NCI-H69 (cell line): Measurements from ENCODE around the gene LTO1.

ENCODE experiments used
- DNase-seq: peaks from one replicate; lab custom pipeline; 2025; lab: John Stamatoyannopoulos, UW

Gene LTO1

DNA sequence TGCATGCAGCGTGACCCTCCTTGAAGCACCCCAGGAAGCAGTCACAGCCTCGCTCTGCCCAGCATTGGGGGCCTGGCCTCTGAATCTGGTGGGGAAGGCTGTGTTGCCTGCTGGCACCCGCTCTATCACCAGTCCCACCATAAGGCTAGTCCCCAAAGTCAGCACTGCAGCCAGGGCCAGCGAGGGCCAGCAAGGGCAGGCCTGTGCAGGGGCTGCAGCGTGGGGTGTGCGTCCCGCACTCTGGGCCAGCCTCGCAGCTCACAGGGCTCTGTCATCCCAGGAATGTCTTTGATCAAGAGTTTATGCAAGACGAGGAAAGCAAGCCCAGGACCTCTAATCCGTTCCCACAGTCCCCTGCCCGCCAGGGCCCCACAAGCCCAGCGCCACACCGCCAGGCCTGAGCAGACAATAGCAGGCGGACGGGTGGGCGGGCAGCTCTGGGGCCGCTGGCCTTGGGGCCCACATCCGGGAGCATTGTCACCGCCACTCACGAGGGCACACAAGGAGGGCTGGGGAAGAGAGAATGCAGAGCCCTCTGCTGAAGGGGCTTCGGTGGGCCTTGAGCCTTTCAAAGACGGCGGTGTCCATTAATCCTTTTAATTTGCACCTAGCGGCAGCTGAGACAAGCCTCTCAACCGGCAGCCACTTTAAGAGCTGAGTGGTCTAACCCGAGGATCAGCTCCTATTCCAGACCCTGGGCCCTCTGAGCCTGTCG lies 17.1 kb downstream of the LTO1 start:
- DNase-seq: no peak

DNA sequence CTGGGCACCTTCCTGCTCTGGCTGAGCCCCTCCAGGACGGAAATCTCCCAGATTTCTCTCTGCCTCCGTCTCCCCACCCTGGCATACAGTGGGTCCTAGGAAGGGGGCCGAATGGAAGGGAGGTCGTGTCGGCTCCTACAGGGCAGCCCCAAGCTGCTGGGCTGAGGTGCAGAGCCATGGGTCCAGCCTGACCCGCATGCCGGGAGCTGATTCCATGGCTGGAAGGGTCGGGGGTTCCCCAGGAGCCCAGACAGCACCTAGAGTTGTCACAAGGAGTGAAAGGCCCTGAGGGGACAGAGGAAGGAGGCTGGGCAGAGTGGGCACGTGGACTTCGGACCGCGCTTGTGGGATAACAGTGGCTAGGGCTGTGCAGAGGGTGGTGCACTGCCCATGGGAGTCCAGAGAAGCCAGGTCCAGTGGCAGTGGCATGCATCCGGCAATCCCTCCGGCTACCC lies 17.7 kb downstream of the LTO1 start:
- DNase-seq: no peak

DNA sequence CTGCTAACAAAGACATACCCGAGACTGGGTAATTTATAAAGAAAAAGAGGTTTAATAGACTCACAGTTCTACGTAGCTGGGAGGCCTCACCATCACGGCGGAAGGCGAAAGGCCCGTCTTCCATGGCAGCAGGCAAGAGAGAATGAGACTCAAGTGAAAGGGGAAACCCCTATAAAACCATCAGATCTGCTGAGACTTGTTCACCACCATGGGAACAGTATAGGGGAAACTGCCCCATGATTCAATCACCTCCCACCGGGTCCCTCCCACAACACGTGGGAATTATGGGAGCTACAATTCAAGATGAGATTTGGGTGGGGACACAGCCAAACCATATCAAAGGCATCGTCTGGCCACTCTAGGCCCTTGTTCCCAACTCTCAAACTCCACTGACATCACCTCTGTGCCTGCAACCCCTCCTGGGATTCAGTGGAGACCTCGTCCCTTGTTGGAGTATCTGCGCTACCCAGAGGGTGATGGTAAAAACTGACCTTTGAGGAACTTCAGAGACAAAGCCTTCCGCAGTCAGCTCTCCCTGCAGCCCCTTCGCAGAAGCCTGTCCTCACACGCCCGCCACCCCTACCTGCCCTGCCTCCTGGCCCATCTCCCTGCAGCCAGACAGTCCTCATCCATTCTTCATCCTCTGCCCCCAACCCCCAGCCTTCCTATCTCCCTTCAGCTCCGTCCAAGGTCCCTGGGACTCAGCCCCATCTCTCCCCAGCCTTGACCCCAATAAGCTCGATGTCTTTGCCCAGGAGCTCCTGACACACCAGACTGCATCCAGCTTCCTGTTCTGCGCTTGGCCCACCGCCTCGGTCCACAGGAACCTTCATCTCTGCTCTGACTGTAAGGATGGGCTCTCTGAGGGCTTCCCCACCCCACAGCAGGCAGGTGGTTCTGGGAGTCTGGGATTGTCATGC lies 18.4 kb downstream of the LTO1 start:
- no peak for DNase-seq

DNA sequence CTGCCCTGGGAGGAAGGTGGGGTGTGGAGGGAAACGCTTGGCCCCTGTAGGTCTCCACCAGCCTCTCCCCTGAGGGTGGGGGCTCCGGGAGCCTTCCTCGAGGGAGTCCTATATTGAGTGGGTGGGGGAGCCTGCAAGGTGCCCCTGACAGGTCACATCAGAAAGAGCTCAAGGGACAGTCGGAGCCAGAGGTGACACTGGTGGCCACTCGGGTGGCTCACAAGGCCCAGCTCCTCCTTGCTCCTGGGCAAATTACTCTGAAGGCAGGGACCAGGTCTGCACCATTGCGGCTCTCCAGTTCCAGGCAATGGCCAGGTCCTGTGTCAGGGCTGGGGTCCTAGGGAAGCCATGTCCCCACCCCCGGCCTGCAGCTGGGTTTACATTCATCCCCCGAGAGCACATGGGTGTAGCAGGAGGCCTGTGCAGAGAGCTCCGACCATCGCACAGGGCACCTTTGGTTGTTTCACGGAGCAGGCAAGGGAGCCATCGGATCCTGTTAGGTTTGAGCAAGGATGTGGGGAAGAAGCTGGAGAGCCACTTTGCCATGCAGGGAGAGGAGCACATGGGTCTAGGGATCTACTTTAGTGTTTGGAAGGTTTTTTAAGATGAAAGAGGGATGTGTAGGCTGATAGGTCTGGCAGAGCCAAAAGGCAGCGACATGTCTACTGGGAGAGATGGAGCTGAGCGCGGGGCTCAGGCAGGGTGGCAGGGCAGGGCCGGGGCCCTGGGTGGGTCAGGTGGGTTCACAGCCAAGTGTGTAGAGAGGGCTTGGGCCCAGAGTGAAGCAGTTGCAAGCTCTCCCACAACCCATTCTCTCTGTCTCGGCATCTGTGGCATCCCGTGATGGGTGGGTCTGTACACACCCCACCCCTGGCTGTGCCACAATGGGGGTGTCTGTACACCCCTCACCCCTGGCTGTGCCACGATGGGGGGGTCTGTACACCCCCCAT lies 19.4 kb downstream of the LTO1 start:
- no peak for DNase-seq

DNA sequence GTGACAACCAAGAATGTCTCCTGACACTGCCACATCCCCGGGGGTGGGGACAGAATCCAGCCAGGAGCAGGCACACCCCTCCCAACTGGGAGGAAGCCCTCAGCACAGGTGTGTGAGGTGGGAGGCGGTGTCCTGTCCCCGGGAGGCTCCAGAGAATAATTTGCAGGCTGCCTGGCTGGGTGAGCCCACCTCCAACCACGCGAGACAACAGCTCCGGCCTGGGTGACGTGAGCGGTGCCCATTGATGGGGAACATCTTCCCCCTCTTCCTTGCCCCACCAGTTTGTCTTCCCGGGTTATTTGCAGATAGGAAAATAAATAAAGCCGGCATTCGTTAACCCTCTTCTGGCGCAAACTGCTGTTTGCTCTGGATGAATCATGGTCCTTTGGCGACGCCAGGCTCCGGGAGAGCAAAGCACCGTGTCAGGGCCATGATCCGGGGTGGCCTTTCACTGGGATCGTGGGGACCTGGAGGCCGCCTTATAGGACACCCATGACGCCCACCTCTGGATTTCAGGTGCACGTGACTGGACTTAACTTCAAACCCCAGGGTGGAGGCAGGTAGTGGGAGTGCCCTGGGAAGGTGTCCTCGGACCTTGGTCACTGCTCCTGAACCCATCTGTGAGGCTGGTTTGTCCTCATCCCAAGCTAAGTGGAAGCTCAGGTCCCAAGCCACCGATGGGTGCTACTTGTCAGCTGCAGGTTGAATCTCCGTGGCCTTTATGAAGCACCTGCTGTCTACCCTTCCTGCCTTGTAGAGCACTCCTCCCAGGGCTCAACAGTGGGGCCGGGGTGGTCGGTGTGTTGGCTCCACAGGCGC lies 20.3 kb downstream of the LTO1 start:
- peak; percentile 74 for DNase-seq

DNA sequence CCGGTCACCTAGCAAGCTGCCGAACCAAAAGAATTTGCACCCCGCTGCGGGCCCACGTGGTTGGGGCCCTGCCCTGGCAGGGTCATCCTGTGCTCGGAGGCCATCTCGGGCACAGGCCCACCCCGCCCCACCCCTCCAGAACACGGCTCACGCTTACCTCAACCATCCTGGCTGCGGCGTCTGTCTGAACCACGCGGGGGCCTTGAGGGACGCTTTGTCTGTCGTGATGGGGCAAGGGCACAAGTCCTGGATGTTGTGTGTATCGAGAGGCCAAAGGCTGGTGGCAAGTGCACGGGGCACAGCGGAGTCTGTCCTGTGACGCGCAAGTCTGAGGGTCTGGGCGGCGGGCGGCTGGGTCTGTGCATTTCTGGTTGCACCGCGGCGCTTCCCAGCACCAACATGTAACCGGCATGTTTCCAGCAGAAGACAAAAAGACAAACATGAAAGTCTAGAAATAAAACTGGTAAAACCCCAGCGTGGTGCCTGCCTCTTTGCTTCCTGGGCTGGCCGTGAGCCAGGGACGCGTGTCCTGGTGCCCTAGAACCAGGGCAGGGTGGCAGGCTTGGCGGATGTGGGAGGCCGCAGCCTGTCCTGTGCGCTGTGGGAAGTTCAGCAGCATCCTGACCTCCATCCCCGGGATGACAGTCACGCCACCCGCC lies 21.0 kb downstream of the LTO1 start:
- peak; percentile 74 for DNase-seq

DNA sequence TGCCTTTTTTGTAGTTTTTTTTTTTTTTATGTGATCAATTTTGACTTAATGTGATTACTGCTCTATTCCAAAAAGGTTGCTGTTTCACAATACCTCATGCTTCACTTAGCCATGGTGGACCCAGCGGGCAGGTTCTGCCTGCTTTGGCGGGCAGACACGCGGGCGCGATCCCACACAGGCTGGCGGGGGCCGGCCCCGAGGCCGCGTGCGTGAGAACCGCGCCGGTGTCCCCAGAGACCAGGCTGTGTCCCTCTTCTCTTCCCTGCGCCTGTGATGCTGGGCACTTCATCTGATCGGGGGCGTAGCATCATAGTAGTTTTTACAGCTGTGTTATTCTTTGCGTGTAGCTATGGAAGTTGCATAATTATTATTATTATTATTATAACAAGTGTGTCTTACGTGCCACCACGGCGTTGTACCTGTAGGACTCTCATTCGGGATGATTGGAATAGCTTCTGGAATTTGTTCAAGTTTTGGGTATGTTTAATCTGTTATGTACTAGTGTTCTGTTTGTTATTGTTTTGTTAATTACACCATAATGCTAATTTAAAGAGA lies 21.7 kb downstream of the LTO1 start:
- no peak for DNase-seq

DNA sequence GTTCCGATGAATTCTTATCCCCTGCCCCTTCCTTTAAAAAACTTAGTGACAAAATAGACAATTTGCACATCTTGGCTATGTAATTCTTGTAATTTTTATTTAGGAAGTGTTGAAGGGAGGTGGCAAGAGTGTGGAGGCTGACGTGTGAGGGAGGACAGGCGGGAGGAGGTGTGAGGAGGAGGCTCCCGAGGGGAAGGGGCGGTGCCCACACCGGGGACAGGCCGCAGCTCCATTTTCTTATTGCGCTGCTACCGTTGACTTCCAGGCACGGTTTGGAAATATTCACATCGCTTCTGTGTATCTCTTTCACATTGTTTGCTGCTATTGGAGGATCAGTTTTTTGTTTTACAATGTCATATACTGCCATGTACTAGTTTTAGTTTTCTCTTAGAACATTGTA lies 22.2 kb downstream of the LTO1 start:
- no peak for DNase-seq

DNA sequence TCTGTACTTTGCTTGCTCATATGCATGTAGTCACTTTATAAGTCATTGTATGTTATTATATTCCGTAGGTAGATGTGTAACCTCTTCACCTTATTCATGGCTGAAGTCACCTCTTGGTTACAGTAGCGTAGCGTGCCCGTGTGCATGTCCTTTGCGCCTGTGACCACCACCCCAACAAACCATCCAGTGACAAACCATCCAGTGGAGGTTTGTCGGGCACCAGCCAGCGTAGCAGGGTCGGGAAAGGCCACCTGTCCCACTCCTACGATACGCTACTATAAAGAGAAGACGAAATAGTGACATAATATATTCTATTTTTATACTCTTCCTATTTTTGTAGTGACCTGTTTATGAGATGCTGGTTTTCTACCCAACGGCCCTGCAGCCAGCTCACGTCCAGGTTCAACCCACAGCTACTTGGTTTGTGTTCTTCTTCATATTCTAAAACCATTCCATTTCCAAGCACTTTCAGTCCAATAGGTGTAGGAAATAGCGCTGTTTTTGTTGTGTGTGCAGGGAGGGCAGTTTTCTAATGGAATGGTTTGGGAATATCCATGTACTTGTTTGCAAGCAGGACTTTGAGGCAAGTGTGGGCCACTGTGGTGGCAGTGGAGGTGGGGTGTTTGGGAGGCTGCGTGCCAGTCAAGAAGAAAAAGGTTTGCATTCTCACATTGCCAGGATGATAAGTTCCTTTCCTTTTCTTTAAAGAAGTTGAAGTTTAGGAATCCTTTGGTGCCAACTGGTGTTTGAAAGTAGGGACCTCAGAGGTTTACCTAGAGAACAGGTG lies 23.1 kb downstream of the LTO1 start:
- no peak for DNase-seq

DNA sequence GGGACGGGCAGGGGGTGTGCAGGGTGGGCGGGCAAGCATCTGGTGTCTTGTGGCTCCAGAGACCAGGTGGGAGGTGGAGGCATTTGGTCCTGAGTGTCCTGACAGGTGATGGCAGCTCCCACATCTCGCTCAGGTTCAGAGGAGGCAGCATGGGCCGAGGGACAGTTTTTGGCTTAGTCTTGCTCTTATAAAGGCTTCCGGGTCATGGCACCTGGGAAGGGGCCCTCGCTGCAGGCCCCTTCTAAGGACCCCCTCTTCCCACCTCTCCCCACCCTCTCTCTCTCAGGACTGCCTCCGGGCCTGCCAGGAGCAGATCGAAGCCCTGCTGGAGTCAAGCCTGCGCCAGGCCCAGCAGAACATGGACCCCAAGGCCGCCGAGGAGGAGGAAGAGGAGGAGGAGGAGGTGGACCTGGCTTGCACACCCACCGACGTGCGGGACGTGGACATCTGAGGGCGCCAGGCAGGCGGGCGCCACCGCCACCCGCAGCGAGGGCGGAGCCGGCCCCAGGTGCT lies 24.3 kb downstream of the LTO1 start:
- DNase-seq: no peak

DNA sequence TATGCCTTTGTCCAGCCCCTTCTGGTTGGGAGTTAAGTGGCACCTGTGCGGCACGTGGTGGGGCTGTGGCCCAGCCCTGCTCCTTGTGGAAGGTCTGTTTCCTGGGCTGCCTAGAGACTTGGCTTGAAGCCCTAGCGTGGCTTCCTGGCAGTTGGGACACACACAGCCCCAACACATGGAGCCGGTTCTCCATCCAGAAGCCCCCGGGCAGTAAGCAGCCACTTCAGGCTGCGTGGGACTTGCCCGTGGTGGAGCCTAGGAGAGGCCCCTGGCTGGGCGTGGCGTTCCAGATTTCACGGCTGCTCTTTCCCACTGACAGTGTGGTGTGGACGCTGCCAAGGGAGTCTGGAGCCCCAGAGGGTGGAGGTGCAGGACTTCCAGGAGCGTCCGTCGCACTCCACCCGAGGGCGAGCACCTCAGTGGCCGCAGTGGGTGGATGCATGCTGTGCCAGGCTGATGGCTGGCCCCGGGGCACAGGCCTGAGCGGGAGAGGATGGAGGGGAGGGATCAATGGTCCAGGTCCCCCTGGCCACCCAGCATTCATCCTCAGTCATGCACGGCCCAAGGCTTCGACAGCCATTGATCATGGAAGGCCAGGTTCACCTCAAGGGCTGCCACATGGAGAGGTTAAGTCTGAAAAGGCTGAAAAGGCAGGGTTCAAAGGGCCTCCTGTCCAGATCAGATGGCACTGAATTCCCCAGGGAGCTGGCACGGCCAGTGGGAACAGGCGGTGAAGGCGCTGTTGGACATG lies 24.9 kb downstream of the LTO1 start:
- peak; percentile 7 for DNase-seq

DNA sequence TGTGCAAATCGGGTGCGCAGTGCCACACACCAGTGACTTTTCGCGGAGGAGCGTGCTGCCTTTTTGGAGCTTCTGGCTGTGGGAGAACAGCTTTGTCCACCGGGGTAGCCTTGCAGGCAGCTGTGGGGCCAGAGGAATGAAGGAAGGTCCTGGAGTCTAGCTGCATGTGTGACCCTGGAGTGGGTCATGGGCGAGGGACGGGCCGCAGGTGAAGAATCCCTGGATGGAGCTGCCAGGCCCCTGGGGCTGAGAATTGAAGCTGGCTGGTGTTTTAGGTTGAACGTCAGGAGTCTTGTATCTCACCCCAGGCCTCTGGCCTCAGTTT lies 25.6 kb downstream of the LTO1 start:
- DNase-seq: no peak

DNA sequence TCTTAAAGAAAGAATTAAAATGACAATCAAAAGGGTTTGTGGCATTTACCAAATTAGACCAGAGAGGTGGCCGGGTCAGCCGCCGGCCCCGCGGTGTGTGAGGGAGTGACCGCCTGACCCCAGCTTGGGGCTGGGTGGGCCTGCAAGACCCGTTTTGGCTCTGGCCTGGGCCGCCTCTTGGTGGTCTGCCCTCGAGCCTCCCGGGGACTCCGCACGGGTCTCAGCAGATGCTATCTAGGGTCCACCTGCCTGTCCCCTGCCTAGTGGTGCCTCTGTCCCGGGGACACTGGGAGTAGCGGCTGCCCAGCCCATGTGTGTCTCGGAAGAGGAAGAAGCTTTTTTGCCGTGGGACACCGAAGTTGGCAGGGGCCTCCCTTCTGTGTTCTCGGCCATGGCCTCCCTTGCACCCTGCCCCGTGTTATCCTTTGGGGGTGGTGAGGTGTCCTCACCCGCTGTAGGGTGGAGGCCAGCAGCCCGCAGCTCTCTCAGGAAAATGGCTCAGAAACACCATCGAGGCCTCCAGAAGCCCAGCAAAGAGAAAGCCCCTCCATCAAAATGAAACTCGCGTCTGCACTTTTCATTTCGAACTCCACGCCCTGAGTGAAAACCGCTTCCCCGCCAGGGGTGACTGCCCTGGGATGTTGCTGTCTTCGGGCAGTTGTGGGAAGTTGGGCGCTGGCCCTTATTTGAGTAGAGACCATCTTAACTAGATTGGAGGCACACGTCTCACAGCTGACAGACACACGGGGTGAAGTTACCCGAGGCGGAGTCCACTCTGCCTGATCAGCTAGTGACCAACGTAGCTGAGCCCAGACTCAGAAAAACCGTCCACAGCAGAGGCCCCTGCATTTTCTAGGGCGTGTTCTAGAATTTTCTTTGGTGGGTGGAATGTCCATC lies 26.2 kb downstream of the LTO1 start:
- DNase-seq: no peak

DNA sequence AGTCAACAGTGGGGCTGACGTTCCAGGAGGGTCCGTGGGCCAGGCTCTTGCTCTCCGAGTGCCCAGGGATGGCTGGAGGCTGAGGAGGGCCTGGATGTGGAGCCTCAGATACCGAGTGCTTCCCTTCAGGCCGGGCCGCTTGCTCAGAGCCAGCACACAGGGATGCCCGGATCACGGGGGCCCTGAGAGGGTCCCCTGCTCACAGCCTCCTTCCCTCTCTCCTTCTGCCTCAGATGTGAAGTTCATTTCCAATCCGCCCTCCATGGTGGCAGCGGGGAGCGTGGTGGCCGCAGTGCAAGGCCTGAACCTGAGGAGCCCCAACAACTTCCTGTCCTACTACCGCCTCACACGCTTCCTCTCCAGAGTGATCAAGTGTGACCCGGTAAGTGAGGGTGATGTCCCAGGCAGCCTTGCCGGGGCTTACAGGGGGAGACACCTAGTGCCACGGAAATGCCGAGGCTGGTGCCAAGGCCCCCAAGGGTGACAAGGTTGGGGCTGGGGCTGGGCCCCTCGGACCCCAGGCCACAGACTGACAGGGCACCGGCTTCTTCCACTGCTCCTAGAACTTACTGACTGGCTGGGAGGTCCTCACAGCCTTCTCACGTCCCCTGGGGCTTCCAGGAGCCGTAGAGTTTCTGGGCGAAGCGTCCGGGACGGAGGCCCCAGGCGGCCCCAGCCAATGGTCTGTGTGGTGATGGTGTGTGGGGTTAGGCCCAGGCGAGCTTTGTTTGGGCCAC lies 27.2 kb downstream of the LTO1 start:
- no peak for DNase-seq

DNA sequence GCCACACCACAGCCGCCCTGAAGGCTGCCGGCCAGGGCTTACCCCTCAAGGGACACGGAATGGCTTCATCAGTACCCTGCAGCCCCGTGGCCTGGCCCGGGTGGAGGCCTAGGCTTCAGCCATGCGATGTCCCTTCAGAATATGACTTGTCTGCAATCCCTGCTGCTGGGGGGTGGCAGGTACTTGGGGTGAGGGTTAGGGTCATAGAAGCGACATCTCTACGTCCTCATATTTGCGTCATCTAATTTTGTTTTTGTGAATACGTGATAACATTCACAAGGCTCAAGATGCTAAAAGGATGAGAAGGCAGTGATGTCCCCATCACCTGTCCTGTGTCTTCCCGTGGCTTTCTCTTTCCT lies 27.8 kb downstream of the LTO1 start:
- DNase-seq: no peak

DNA sequence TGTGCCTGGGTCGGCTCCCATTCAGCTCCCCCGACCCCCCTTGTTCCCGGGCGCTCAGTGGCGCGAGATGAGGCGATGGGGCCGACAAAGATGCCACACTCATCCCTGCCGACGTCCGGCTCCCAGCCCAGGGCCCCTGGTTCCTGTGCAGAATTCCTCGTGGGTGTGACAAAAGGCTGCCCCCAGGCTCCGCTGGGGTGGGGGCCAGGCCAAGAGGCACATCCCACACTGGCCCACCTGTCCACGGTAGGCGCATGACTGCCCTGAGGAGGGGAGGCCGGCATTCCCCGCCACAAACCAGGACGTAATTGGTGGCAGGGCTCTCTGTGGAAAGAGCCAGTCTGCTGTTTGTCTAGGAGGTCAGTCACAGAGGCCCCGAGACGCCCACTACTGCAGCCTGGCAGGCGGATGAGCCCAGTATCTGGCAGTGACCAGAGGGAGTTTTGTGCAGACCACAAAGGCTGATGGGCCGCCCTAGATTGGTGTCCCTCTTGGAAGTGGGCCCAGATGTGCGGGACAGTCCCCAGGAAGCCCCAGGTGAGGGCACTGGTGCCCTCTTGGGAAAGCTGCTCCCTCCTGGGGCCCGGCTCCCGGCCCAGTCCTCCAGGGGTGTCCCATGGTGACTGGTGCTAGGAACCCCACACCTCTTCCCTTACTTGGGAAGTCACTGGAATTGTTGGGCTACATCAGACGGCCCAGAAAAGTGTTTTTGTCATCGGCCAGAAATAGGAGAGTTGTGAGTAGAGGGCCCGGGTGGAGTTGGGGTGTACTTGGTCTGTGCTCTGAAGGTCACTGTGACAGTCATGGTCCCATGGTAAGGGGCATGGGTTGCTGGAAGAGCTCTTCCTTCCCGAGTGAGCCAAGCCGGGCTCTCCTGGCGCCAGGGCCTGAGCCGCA lies 28.4 kb downstream of the LTO1 start:
- no peak for DNase-seq
